NCI-H187 treated with DMSO at 0.1 percent for 48 hours (cell line): ENCODE data around the gene ADGRB2.

ENCODE experiments used
- DNase-seq: peaks from one replicate; lab custom pipeline; 2025; lab: John Stamatoyannopoulos, UW

ADGRB2 gene

GRCh38 chr1:31795801-31796621, 31.9 kb upstream of the ADGRB2 start:
- no peak for DNase-seq

- no peak for DNase-seq
Observed at GRCh38 chr1:31795096-31795675, 31.0 kb upstream of the ADGRB2 start.

- no peak for DNase-seq
Observed at GRCh38 chr1:31793586-31794285, 29.6 kb upstream of the ADGRB2 start.

GRCh38 chr1:31793086-31793485, 28.9 kb upstream of the ADGRB2 start:
- no peak for DNase-seq

- no peak for DNase-seq
Observed at GRCh38 chr1:31792541-31792940, 28.4 kb upstream of the ADGRB2 start.

- no peak for DNase-seq
Observed at GRCh38 chr1:31792116-31792515, 28.0 kb upstream of the ADGRB2 start.

- no peak for DNase-seq
Observed at GRCh38 chr1:31791131-31791858, 27.2 kb upstream of the ADGRB2 start.

GRCh38 chr1:31790641-31791091, 26.5 kb upstream of the ADGRB2 start:
- no peak for DNase-seq

GRCh38 chr1:31790140-31790539, 26.0 kb upstream of the ADGRB2 start:
- no peak for DNase-seq

- peak; percentile 18 for DNase-seq
Observed at GRCh38 chr1:31789259-31790065, 25.3 kb upstream of the ADGRB2 start.

GRCh38 chr1:31788825-31789256, 24.7 kb upstream of the ADGRB2 start:
- no peak for DNase-seq

GRCh38 chr1:31788138-31788824, 24.1 kb upstream of the ADGRB2 start:
- no peak for DNase-seq

- DNase-seq: no peak
Observed at GRCh38 chr1:31787786-31788137, 23.6 kb upstream of the ADGRB2 start.

- no peak for DNase-seq
Observed at GRCh38 chr1:31787261-31787660, 23.1 kb upstream of the ADGRB2 start.

- DNase-seq: no peak
Observed at GRCh38 chr1:31786366-31787060, 22.4 kb upstream of the ADGRB2 start.

- DNase-seq: no peak
Observed at GRCh38 chr1:31785947-31786290, 21.8 kb upstream of the ADGRB2 start.

GRCh38 chr1:31785020-31785946, 21.1 kb upstream of the ADGRB2 start:
- no peak for DNase-seq

- no peak for DNase-seq
Observed at GRCh38 chr1:31784356-31785019, 20.3 kb upstream of the ADGRB2 start.

GRCh38 chr1:31783846-31784245, 19.7 kb upstream of the ADGRB2 start:
- no peak for DNase-seq
